H7 (cell line): Measurements from ENCODE around the gene TNPO1. TPM values are rescaled to one million over a fixed set of nuclear protein-coding genes. Genes with fewer than 3 reads are reported as not detected.
"Not testable (repeated sequence)": the region's sequence is repeated elsewhere in the genome, so short reads cannot be mapped to it uniquely, and the experiment has no call there.

Experiments
- DNase-seq: peaks from one replicate; pipeline ENCODE4 v3.0.0; 2012
- H3K27me3 ChIP-seq: 2 replicates; pipeline ENCODE4 v1.6.0; 2011; ENCODE audit warnings: mild to moderate bottlenecking, low read length; ENCODE audit not compliant: control insufficient read depth, insufficient read depth
- H3K36me3 ChIP-seq: replicated peaks from 2 replicates; pipeline ENCODE4 v1.5.1; 2011; ENCODE audit warnings: low read length; ENCODE audit not compliant: control insufficient read depth, insufficient read depth
- H3K4me3 ChIP-seq: 2 replicates; pipeline ENCODE4 v1.5.1; 2011; ENCODE audit warnings: low read depth, mild to moderate bottlenecking, control low read depth, low read length, moderate library complexity; ENCODE audit not compliant: insufficient read depth
- total RNA-seq: library from RNA; depleted of rRNA; stranded (reverse); fragments of >200 nt; shearing (Covaris generic); gene quantifications from 2 replicates; pipeline ENCODE4 v1.2.3, GENCODE V29; 2014; rRNA removed

The TNPO1 gene
- total RNA-seq, result 173 and 181 TPM in 2 replicates

DNA sequence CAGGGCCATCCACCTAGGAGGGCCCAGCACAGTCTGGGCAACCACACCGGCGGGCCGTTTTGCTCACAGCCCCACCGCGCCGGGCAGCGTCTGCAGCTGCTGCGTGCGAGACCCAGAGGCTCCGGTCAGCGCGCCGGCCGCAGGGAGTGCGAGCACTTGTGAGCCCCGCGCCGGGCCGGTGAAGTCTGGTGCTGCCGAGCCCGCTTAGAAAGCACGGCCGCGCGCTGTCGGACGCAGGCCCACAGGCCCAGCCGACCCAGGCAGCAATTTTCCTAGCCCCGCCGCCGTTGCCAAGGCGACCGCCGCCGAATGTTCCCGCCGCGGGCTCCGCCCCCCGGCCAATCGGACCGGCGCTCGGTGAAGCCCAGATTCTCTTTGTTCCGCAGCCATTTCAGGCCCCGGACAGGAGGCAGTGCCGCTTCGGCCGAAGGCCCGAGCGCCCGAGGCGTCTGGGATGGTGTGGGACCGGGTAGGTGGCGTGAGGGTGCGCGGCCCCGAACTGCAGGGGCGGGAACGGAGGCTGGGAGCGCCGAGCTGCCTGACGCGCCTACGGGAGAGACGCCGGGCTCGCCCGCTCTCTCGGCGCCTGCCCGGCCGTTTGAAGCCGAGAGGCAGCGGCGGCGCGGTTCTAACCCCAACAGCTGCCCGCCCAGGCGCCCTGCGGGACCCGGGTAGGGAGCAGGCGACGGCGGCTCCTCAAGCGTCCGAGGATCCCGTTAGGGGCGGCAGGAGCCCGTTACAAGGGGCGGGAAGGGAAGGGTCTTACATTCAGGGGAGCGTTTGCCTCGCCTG is at the start of gene TNPO1:
TNPO1 (plus strand) TSS at position 378 of the 792 bp plus-strand sequence; CDS start at position 455, 77 bp downstream.
- Histone ChIP-seq H3K4me3 (peak within 1 kb of the TSS; percentile 85), H3K27me3 (no peaks in the 10 kb centered on the region), H3K36me3 (no peaks in the 10 kb centered on the region)
- peak; percentile 91 for DNase-seq

DNA sequence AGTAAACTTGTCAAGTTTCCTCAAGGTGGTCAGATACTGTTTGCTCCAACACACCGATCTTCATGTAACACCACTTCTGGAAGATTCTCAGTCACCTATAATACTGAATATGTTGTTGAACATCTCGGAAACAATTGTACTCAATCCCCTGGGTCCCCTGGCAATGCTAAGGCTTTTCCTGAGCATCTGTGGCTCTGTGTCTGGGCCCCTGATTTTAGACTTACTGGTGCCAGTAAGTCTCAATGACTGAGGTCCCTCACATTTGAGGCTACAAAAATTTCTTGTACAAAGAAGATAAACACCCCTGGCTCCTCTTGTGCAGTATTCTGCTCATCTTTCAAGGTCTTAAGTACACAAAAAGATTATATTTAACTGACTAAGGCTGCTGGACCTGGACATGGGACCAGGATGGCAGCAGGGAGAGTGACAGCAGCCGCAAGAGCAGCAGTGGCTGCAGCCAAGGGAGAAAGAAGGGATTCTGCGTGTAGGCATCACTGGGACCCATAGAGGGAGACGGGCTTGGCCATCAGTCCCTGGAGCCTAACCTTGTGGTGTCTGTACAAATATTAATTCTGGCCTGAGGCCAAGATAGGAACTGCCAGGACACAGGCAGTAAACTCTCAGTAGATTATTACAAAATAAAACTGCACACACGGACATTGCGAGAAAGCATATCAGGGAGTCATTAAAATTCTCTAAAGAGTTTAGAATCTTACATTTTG is 49.0 kb upstream of the TNPO1 start:
- Histone ChIP-seq H3K36me3 (no peaks in the 10 kb centered on the region), H3K27me3 (no peaks in the 10 kb centered on the region), H3K4me3 (no peak overlapping the region)
- peak; percentile 3 for DNase-seq

DNA sequence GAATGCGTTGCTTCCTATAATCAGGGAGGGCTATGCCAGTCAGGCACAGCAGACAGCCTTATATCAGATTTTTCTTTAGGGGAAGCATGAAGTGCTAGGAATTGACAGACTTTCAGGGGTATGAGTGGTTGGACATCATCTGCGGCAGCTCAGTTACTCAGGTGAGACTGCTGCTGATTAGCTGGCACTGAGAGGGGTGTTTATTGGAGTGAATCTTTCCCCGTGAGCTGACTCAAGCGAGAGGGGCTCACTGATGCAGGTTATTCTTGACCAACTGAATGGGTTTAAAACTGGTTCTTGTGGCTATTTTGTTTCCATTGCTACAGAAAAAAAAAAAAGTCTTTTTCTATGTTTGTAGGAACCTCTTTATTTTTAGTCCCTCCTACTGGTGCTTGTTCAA is 46.2 kb upstream of the TNPO1 start:
- Histone ChIP-seq H3K27me3 (no peaks in the 10 kb centered on the region), H3K36me3 (no peaks in the 10 kb centered on the region), H3K4me3 (no peak overlapping the region)
- no peak for DNase-seq

DNA sequence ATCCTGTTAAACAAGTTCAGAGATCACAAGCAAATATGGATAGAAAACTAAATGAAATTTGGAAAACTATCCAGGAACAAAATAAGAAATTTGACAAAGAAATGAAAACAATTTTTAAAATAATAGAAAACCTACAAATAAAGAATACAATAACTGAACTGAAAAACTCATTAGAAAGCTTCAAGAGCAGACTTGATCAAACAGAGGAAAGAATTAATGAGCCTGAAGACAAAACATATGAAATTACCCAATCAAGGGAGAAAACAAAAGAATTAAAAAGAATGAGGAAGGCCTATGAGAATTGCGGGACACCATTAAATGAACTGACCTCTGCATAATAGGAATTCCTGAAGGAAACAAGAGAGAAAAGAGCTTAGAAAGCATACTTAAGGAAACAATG is 39.8 kb upstream of the TNPO1 start:
- Histone ChIP-seq H3K4me3 (no peak overlapping the region), H3K27me3 (no peaks in the 10 kb centered on the region), H3K36me3 (no peaks in the 10 kb centered on the region)
- no peak for DNase-seq

DNA sequence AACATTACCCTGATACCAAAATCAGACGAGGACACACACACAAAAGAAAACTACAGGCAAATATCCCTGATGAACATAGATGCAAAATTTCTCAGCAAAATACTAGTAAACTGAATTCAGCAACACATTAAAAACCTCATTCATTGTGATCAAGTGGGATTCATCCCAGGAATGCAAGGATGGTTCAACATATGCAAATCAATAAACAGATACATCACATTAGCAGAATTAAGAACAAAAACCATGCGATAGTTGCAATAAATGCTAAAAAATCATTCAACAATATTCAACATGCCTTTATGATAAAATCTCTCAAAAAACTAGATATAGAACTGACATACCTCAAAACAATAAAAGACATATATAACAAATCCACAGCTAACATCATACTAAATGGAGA is 36.9 kb upstream of the TNPO1 start:
- Histone ChIP-seq H3K27me3 (no peaks in the 10 kb centered on the region), H3K4me3 (no peak overlapping the region), H3K36me3 (no peaks in the 10 kb centered on the region)
- no peak for DNase-seq

DNA sequence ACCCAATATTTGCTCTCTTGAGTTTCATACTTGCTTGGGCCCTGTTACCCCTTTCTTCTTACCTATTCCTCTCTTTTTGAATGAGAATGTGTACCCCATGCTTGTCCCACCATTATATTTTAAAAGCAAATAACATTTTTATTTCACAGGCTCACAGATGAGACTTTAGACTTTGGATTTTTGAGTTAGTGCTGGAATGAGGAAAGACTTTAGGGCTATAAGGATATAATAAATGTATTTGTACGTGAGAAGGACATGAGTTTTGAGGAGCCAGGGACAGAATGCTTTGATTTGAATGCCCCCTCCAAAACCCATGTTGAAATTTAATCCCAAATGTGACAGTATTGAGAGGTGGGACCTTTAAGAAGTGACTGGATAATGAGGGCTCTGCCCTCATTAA is 33.1 kb upstream of the TNPO1 start:
- H3K36me3 ChIP-seq, result no peaks in the 10 kb centered on the region
- DNase-seq, result no peak
- H3K4me3 ChIP-seq, result no peak overlapping the region
- no peaks in the 10 kb centered on the region for H3K27me3 ChIP-seq

DNA sequence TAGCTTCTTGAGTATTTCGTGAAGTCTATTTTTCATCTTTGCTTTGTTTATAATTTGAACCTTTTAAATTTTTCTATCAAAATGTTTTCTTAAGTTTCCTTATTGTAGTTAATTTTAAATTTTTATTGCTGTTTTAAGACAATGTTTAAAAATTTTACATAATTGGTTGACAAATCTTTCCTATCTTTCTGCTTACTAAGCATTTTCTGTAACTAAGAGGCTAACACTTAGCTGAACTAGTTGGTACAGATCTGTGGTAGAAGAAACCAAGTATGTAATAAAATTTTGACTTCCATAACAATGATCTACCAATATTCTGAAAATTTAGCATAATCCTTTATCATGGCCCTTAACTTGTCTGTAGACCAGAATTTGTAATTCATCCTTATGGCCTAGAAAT is 32.3 kb upstream of the TNPO1 start:
- H3K36me3 ChIP-seq, result no peaks in the 10 kb centered on the region
- H3K27me3 ChIP-seq, result no peaks in the 10 kb centered on the region
- DNase-seq, result no peak
- no peak overlapping the region for H3K4me3 ChIP-seq

DNA sequence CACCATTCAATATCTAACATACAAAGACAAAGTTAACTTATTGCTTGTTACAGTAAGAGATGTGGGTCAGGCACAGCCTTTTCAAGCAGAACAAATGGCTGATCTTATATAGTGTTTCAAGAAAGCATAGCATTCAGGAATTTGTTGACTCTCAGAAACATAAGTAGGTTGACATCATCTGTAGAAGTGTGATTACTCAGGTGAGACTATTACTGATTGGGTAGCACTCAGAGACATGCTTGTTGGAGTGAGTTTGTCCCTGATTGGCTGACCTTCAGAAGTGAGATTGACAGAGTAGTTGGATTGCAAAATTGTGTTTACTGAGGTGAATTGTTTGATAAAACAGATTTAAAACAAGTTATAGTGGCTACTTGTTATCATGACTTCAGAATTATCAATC is 30.7 kb upstream of the TNPO1 start:
- Histone ChIP-seq H3K27me3 (no peaks in the 10 kb centered on the region), H3K36me3 (no peaks in the 10 kb centered on the region), H3K4me3 (no peak overlapping the region)
- DNase-seq, result no peak

DNA sequence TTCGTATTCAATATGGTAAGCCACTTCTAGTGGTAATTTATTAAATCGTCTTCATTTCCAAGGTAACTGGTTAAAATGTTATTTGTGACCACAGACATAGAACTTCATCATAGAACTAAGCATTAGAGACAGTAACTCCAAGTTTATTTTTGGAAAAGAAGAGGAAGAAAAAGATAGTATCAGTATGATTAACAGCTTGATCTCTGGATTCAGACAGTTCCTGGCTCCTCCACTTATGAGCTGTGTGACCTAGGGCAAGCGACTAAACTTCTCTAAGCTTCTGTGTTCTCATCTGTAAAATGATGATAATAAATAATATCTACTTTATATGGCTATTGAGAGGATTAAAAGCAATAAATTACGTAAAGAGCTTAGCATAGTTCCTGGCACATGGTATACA is 29.8 kb upstream of the TNPO1 start:
- DNase-seq, result no peak
- no peak overlapping the region for H3K4me3 ChIP-seq
- no peaks in the 10 kb centered on the region for H3K27me3 ChIP-seq
- H3K36me3 ChIP-seq, result no peaks in the 10 kb centered on the region

DNA sequence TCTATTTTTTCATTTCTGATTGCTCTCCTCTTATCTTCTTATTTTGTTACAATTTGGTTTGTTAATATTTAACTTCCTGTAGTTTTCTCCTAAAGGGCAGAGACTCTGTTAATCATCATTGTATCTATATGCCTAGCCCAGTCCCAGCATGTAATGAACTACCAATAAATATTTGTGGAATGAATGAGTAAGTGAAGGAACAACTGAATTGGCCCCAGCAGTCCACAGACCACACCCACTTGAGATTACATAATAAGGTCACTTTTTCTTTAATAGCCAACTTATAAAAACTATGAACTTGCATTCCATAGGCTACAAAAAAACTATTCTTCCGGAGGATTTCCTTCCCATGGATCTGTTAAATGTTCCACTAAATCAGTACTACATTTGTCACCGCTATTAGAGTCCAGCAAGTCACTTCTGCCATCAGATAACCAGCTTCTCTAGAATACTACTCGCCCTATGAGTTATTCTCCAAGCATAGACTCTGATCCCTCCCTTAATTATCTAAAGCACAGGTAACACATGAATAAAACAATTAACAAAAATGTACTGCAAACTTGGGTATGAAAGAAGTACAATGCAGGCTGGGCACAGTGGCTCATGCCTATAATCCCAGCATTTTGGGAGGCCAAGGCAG is 27.5 kb upstream of the TNPO1 start:
- H3K27me3 ChIP-seq, result no peaks in the 10 kb centered on the region
- no peak for DNase-seq
- H3K36me3 ChIP-seq, result no peaks in the 10 kb centered on the region
- H3K4me3 ChIP-seq, result no peak overlapping the region

DNA sequence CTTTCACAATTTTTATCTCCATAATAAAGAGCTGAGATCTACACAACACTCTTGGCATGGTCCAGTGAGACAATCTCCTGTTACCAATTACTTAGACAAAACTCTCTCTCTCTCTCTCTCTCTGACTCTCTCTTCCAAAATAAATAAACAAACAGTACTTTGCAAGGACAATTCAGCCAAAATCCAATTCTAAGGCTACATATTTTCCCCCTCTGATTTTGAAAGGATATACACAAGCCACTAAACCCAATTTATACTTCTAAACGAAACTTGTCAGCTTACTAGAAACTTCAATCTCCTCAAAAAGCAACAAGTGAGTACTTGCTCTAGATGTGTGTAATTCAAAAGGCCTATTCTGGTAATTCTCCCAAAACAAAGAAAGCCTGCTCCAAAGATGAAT is 26.3 kb upstream of the TNPO1 start:
- no peaks in the 10 kb centered on the region for H3K27me3 ChIP-seq
- no peak for DNase-seq

DNA sequence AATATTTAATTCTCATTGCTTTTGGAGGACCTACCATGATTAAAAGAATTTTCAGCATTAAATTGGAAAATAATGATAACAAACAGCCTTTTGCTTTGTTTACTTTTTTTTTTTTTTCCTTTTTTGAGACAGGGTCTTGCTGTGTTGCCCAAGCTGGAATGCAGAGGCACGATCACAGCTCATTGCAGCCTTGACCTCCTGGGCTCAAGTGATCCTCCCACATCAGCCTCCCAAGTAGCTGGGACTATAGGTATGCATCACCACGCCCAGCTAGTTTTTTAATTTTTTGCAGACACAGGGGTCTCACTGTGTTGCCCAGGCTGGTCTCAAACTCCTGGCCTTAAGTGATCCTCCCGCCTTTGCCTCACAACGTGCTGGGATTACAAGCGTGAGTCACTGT is 23.8 kb upstream of the TNPO1 start:
- not testable (repeated sequence) for H3K36me3 ChIP-seq, DNase-seq, H3K4me3 ChIP-seq, H3K27me3 ChIP-seq

More for the DNA sequence above, 26.3 kb upstream of the TNPO1 start:
- H3K36me3 ChIP-seq, result no peaks in the 10 kb centered on the region
- H3K4me3 ChIP-seq, result no peak overlapping the region

DNA sequence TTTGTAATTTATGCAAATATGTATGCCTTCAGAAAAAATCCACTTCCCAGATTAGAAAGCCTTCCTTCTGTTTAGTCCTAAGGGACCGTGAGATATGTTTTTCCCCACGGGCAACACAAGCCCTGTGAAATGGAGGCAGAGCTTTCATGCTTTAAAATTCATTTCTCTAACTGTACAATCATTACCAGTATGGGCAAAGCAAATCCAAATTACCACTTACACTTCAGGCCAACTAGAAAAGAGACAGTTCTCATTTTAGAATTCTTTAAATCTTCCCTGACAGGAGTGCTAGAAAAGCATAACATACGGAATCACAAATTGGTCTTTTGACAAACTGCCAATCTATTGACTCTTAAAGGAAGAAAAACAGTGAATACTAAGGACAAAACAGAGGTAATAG is 20.5 kb upstream of the TNPO1 start:
- no peak for DNase-seq
- Histone ChIP-seq H3K36me3 (no peaks in the 10 kb centered on the region), H3K4me3 (no peak overlapping the region), H3K27me3 (no peaks in the 10 kb centered on the region)

DNA sequence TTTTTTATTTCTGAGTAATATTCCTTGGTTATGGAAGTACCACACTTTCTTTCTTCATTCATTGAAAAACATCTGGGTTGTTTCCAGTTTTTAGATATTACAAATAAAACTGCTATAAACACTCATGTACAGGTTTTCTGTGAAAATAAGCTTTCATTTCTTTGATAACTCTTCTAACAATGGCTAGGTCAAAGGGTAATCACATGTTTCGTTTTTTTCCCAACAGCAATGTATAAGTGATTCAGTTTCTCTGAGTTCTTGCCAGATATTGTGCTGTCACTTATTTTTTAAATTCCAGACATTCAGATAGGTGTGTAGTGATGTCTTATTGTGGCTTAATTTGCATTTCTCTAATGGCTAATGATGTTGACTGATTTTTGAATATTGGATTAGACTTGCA is 16.7 kb upstream of the TNPO1 start:
- H3K36me3 ChIP-seq, result no peaks in the 10 kb centered on the region
- no peak overlapping the region for H3K4me3 ChIP-seq
- no peaks in the 10 kb centered on the region for H3K27me3 ChIP-seq
- DNase-seq, result no peak

DNA sequence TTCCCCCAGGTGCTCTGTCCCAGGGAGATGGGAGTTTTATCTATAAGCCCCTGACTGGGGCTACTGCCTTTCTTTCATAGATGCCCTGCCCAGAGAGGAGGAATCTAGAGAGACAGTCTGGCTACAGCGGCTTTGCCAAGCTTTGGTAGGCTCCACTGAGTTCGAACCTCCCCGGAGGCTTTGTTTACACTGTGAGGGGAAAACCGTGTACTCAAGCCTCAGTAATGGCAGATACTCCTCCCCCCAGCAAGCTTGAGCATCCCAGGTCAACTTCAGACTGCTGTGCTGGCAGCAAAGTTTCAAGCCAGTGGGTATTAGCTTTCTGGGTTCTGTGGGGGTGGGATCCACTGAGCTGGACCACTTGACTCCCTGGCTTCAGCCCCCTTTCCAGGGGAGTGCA is 7.8 kb upstream of the TNPO1 start:
- not testable (repeated sequence) for H3K4me3 ChIP-seq, DNase-seq, H3K36me3 ChIP-seq, H3K27me3 ChIP-seq
